HFFc6 (cell line): Measurements from ENCODE around the gene KREMEN1. TPM values are rescaled to one million over a fixed set of nuclear protein-coding genes. Genes with fewer than 3 reads are reported as not detected.
A peak's percentile ranks its signal among the peaks of the same experiment; 100 is the strongest.
"Not testable (repeated sequence)": the region's sequence is repeated elsewhere in the genome, so short reads cannot be mapped to it uniquely, and the experiment has no call there.

Experiments
- DNase-seq: peaks from one replicate; pipeline ENCODE4 v3.0.0-alpha.2; 2018
- H3K27ac Mint-ChIP-seq: 2 replicates; pipeline ENCODE4 v1.8.0; 2020; ENCODE audit warnings: mild to moderate bottlenecking, mixed read lengths
- H3K27me3 Mint-ChIP-seq: 2 replicates; pipeline ENCODE4 v1.8.0; 2021; ENCODE audit warnings: mild to moderate bottlenecking, moderate library complexity, mixed read lengths; ENCODE audit not compliant: insufficient read depth
- H3K36me3 Mint-ChIP-seq: 2 replicates; pipeline ENCODE4 v1.8.0; 2021; ENCODE audit warnings: low read depth, mixed read lengths
- H3K4me1 Mint-ChIP-seq: 2 replicates; pipeline ENCODE4 v1.8.0; 2020; ENCODE audit warnings: low read depth, mixed read lengths
- H3K4me3 Mint-ChIP-seq: 2 replicates; pipeline ENCODE4 v1.8.0; 2020; ENCODE audit warnings: mild to moderate bottlenecking, moderate library complexity, mixed read lengths
- H3K9me3 Mint-ChIP-seq: 2 replicates; pipeline ENCODE4 v1.8.0; 2020; ENCODE audit warnings: mild to moderate bottlenecking, mixed read lengths
- total RNA-seq, 6 experiments: library from RNA; stranded (reverse); fragmentation: NEBNext Ultra II Directional; extraction: Animal tissue kit (Norgen Biotek cat#: 25700); gene quantifications; 2 replicates in 1 of 6; 3 replicates in 5 of 6; pipeline ENCODE4 v1.2.3, GENCODE V29; 2021
- TF ChIP-seq, protein P1 (sequence below): fragments of 200-600 bp; sonication (generic); IDR thresholded peaks from 2 replicates; pipeline ENCODE4 v1.5.0; 2021; ENCODE audit warnings: antibody characterized with exemption, mild to moderate bottlenecking

The KREMEN1 gene
- total RNA-seq, 6 experiments from 2014 or later = 0.50 to 1.1 (median 0.59) TPM

DNA sequence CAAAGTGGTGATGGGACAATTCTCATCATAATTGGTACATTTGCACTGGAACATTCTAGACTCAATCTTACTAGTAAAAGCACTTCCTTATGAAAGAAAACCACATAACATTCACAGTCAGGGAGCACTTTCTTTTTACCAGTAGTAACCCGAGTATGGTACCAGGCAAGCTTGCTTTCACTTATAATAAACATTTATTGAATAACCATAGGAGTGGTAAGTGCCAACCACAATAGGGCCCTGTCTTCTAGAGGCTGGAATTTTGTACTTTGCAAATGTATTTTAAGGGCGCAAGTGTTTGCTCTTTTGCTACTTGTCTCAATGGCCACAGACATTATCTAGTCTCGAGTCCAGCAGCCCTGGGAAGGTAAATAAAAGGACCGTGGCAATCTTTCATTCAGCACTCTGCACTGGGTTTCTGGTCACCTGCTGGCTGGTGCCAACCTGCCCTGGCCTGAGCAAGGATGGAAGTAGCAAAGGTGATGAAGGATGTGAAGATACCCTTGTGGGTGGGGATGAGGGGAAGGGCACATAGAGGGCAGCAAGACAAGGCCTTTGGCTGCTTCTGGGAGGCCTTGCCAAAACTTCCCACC is 35.4 kb upstream of the KREMEN1 start:
- Mint-ChIP-seq H3K27me3 (peaks cover 2% of the 10 kb centered on the region; the same call in 1 of the 2 replicates), H3K9me3 (no peaks in the 10 kb centered on the region), H3K4me1 (peaks cover 31% of the 10 kb centered on the region), H3K27ac (no peak overlapping the region), H3K4me3 (no peak overlapping the region), H3K36me3 (no peaks in the 10 kb centered on the region)
- TF ChIP-seq, protein P1, sequence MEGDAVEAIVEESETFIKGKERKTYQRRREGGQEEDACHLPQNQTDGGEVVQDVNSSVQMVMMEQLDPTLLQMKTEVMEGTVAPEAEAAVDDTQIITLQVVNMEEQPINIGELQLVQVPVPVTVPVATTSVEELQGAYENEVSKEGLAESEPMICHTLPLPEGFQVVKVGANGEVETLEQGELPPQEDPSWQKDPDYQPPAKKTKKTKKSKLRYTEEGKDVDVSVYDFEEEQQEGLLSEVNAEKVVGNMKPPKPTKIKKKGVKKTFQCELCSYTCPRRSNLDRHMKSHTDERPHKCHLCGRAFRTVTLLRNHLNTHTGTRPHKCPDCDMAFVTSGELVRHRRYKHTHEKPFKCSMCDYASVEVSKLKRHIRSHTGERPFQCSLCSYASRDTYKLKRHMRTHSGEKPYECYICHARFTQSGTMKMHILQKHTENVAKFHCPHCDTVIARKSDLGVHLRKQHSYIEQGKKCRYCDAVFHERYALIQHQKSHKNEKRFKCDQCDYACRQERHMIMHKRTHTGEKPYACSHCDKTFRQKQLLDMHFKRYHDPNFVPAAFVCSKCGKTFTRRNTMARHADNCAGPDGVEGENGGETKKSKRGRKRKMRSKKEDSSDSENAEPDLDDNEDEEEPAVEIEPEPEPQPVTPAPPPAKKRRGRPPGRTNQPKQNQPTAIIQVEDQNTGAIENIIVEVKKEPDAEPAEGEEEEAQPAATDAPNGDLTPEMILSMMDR = no peak
- DNase-seq = no peak

DNA sequence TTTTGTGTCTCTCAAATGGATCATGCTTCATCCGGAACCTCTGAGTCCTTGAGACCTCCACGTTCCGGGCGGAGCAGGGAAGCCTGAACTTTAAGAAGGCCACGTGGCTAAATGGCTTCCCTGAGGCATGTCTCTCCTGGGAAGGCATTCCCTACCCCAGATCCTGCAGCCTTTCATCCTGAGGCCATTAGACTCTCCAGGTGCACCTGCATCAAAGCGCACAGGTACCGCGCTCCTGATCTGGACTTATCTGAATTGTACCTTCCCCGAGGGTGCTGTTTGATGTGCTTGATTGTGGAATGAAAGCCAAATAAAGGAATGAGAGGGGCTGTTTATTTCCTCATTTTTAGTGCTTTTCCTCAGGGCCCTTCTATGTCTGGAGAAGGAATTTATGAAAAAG is 33.7 kb upstream of the KREMEN1 start:
- no peak for DNase-seq
- H3K4me1 Mint-ChIP-seq = peaks cover 31% of the 10 kb centered on the region
- H3K27ac Mint-ChIP-seq = no peak overlapping the region
- H3K27me3 Mint-ChIP-seq = peaks cover 2% of the 10 kb centered on the region; the same call in 1 of the 2 replicates
- no peak overlapping the region for H3K4me3 Mint-ChIP-seq
- TF ChIP-seq, protein P1 = no peak
- H3K36me3 Mint-ChIP-seq = no peaks in the 10 kb centered on the region
- no peaks in the 10 kb centered on the region for H3K9me3 Mint-ChIP-seq

DNA sequence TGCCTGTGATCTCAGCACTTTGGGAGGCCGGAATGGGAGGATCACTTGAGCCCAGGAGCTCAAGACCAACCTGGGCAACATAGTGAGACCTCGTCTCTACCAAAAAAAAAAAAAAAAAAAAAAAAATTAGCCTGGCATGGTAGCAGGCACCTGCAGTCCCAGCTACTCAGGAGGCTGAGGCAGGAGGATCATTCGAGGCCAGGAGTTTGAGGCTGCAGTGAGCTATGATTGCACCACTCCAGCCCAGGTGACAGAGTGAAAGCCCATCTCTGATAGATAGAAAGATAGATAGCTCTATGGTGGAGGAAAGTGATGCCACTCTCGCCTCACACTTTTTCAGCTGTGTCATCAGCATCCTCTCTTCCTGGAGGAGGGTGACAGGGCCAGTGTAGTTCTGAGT is 33.2 kb upstream of the KREMEN1 start:
- not testable (repeated sequence) for DNase-seq, H3K9me3 Mint-ChIP-seq, H3K36me3 Mint-ChIP-seq, H3K27ac Mint-ChIP-seq, H3K4me3 Mint-ChIP-seq, H3K27me3 Mint-ChIP-seq
- H3K4me1 Mint-ChIP-seq = peaks cover 36% of the 10 kb centered on the region

DNA sequence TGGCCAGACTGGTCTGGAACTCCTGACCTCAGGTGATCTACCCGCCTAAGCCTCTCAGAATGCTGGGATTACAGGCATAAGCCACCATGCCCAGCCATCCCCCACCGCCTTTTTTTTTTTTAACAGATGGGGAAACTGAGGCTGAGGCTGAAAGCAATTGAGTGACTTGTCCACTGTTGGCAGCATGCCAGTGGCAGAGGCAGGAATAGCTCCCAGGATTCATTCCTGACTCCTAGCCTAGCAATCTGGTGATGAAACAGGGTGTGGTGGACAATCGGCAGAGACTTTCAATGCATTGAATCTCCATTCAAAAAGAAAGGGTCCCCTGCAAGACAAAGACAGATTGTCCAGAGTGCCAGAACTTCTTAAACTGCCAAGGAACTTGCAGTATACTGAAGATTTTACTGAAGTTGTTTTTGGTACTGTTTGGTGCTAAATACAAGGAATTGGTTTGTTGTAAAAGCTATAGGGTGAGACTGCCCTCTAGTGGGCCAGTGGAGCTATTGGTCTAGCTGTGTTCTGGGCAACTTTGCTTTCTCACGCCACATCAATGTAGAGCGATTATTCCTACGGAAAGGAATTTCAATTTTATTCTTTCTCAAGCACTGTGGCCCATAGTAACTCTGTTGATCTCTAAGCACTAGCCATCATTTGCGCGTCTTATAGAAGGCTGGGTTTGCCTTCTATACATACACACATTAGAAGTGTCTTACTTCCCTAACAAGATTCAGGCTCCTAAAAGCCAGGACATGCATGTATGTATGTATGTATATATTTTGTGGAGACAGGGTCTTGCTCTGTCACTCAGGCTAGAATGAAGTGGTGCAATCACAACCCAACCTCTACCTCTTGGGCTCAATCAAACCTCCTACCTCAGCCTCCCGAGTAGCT is 32.2 kb upstream of the KREMEN1 start:
- no peaks in the 10 kb centered on the region for H3K36me3 Mint-ChIP-seq
- peak; percentile 86 for DNase-seq
- peak overlapping the region; percentile 95 for H3K27ac Mint-ChIP-seq
- H3K27me3 Mint-ChIP-seq = no peaks in the 10 kb centered on the region; the same call in 1 of the 2 replicates
- H3K9me3 Mint-ChIP-seq = no peaks in the 10 kb centered on the region
- TF ChIP-seq, protein P1 = peak; percentile 98
- H3K4me1 Mint-ChIP-seq = peaks cover 43% of the 10 kb centered on the region
- peak overlapping the region; percentile 45 for H3K4me3 Mint-ChIP-seq

DNA sequence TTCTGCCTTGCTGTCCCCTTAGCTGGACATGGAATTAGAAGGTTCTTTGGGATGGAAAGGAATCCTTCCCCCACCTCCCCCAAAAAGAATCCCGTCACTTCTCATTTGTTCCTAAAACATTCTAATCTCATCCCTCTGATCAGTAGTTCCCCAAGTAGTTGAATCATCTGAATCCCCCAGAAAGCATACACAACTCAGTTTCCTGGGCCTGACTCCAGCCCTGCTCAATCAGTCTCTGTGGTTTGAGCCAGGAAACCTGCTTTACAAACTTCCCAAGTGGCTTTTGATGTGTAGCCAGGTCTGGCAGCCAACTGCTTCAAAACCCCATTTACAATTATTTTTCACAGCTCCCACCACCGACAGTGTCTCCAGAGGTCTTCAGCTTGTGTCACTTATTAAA is 31.4 kb upstream of the KREMEN1 start:
- DNase-seq = peak; percentile 48
- Mint-ChIP-seq H3K27ac (peak overlapping the region; percentile 95), H3K4me1 (peaks cover 47% of the 10 kb centered on the region), H3K9me3 (no peaks in the 10 kb centered on the region), H3K27me3 (no peaks in the 10 kb centered on the region; the same call in 1 of the 2 replicates), H3K36me3 (no peaks in the 10 kb centered on the region), H3K4me3 (peak overlapping the region; percentile 45)
- TF ChIP-seq, protein P1 = no peak
